GM21447 (cell line): ENCODE results near the gene FATE1.

Experiments used
- ATAC-seq: cut with Tn5 transposase; IDR thresholded peaks from one replicate; pipeline ENCODE4 v1.9.1; 2021; ENCODE audit not compliant: unreplicated experiment

Gene FATE1

GRCh38 chrX:151742311-151742710 is 26.5 kb downstream of the FATE1 start:
- ATAC-seq, result no peak

GRCh38 chrX:151743651-151744470 is 28.0 kb downstream of the FATE1 start:
- no peak for ATAC-seq

GRCh38 chrX:151745651-151746050 is 29.8 kb downstream of the FATE1 start:
- no peak for ATAC-seq

GRCh38 chrX:151746502-151746901 is 30.7 kb downstream of the FATE1 start:
- no peak for ATAC-seq

GRCh38 chrX:151750511-151750910 is 34.7 kb downstream of the FATE1 start:
- no peak for ATAC-seq

GRCh38 chrX:151752847-151753246 is 37.0 kb downstream of the FATE1 start:
- no peak for ATAC-seq

- ATAC-seq, result no peak
Observed at GRCh38 chrX:151753313-151754046, 37.6 kb downstream of the FATE1 start.

GRCh38 chrX:151754047-151754429 is 38.2 kb downstream of the FATE1 start:
- no peak for ATAC-seq

GRCh38 chrX:151754641-151755215 is 38.9 kb downstream of the FATE1 start:
- ATAC-seq, result no peak

GRCh38 chrX:151759041-151759708 is 43.3 kb downstream of the FATE1 start:
- no peak for ATAC-seq

- no peak for ATAC-seq
Observed at GRCh38 chrX:151762802-151763201, 47.0 kb downstream of the FATE1 start.

GRCh38 chrX:151763711-151764110 is 47.9 kb downstream of the FATE1 start:
- ATAC-seq, result no peak

- ATAC-seq, result no peak
Observed at GRCh38 chrX:151765026-151765425, 49.2 kb downstream of the FATE1 start.

GRCh38 chrX:151771726-151772125 is 55.9 kb downstream of the FATE1 start:
- ATAC-seq, result no peak
